Gastroesophageal sphincter (tissue), 3 donors: ENCODE results near the gene MLST8.

Source experiments
- EP300 ChIP-seq: sonication (generic); formaldehyde crosslinking; IDR thresholded peaks from one replicate; pipeline ENCODE4 v1.6.1; 2017; ENCODE audit warnings: antibody characterized with exemption, mild to moderate bottlenecking
- POLR2A ChIP-seq, 2 donors: fragments of 450-650 bp; IDR thresholded peaks; one replicate each; pipeline ENCODE4 v1.6.1; 2017; ENCODE audit warnings: antibody characterized with exemption in 2 of 2, mild to moderate bottlenecking in 2 of 2, moderate library complexity in 1 of 2
- TF ChIP-seq, protein P1 (sequence below), 4 experiments: fragments of 200-600 bp in 2 of 4; fragments of 450-650 bp in 2 of 4; sonication (generic) in 1 of 4; IDR thresholded peaks; one replicate each; pipeline ENCODE4 v1.5.1; 2017 to 2019; ENCODE audit warnings: antibody characterized with exemption in 4 of 4, mild to moderate bottlenecking in 2 of 4, moderate library complexity in 2 of 4

DNA sequence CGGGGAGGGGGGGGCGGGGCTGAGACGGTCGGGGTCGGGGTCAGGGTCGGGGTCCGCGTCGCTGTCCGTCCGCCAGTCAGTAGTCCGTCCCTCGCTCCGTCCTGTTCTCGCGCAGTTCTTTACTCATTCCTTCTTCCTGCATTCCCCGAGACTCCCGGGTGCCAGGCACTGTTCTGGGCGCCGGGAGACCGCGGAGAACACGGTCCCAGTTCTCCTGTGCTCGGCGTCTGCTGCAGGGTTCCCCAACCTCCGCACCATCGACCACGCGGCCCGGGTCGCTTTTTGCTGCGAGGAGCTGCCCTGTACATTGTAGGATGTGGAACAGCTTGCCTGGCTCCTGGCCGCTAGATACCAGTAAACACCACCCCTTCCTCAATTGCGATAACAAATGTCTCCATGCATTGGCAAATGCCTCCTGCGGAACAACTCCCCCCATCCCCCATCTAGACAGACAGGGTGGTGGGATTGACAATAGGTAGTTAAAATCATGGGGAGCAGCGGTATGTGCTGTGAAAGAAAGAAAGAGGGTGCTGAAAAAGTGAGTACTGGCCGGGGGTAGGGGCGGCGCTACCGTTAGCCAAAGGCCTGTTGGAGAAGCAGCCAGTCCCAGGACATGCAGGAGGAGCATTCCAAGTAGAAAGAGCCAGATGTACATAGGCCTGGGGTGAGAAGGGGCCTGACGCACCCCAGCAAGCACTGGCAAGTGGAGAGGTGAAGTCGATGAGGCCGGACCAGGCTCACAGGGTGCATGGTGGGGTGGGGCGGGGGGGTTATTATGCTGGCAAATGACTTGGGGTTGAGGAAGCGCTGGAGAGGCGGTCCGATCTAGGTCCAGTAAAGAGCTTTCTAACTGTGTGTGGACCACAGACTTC is 49.0 kb upstream of the MLST8 start:
- TF ChIP-seq, protein P1, sequence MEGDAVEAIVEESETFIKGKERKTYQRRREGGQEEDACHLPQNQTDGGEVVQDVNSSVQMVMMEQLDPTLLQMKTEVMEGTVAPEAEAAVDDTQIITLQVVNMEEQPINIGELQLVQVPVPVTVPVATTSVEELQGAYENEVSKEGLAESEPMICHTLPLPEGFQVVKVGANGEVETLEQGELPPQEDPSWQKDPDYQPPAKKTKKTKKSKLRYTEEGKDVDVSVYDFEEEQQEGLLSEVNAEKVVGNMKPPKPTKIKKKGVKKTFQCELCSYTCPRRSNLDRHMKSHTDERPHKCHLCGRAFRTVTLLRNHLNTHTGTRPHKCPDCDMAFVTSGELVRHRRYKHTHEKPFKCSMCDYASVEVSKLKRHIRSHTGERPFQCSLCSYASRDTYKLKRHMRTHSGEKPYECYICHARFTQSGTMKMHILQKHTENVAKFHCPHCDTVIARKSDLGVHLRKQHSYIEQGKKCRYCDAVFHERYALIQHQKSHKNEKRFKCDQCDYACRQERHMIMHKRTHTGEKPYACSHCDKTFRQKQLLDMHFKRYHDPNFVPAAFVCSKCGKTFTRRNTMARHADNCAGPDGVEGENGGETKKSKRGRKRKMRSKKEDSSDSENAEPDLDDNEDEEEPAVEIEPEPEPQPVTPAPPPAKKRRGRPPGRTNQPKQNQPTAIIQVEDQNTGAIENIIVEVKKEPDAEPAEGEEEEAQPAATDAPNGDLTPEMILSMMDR (IDR thresholded peaks at IDR 0.05), result no peak
- TF ChIP-seq POLR2A (IDR thresholded peaks at IDR 0.05), result no peak
- TF ChIP-seq EP300, result no peak
